ENCODE results near the gene HDAC9.

The HDAC9 gene

GRCh38 chr7:18831943-18832342, 336.4 kb downstream of the HDAC9 start:
- no peak for TF ChIP-seq POLR2A (IDR thresholded peaks at IDR 0.05; ENCODE audit: low read length)
- TF ChIP-seq GATA1 (IDR thresholded peaks at IDR 0.05; ENCODE audit: low read depth, low read length) = no peak
- no peak for DNase-seq

- no peak for DNase-seq
- TF ChIP-seq POLR2A (IDR thresholded peaks at IDR 0.05; ENCODE audit: low read length) (no peak), GATA1 (IDR thresholded peaks at IDR 0.05; ENCODE audit: low read depth, low read length) (no peak)
These were observed 339.0 kb downstream of the HDAC9 start for GRCh38 chr7:18834577-18834976.

GRCh38 chr7:18835001-18835690, 339.6 kb downstream of the HDAC9 start:
- no peak for TF ChIP-seq GATA1 (IDR thresholded peaks at IDR 0.05; ENCODE audit: low read depth, low read length)
- no peak for TF ChIP-seq POLR2A (IDR thresholded peaks at IDR 0.05; ENCODE audit: low read length)
- DNase-seq = no peak

- DNase-seq = no peak
- TF ChIP-seq POLR2A (IDR thresholded peaks at IDR 0.05; ENCODE audit: low read length) = no peak
- no peak for TF ChIP-seq GATA1 (IDR thresholded peaks at IDR 0.05; ENCODE audit: low read depth, low read length)
These were observed 348.4 kb downstream of the HDAC9 start for GRCh38 chr7:18843979-18844378.

- TF ChIP-seq POLR2A (IDR thresholded peaks at IDR 0.05; ENCODE audit: low read length) (no peak), GATA1 (IDR thresholded peaks at IDR 0.05; ENCODE audit: low read depth, low read length) (no peak)
- no peak for DNase-seq
These were observed 349.2 kb downstream of the HDAC9 start for GRCh38 chr7:18844735-18845134.

GRCh38 chr7:18845700-18846099, 350.2 kb downstream of the HDAC9 start:
- DNase-seq = no peak
- TF ChIP-seq POLR2A (IDR thresholded peaks at IDR 0.05; ENCODE audit: low read length) (no peak), GATA1 (IDR thresholded peaks at IDR 0.05; ENCODE audit: low read depth, low read length) (no peak)

GRCh38 chr7:18846765-18847215, 351.2 kb downstream of the HDAC9 start:
- no peak for DNase-seq
- TF ChIP-seq POLR2A (IDR thresholded peaks at IDR 0.05; ENCODE audit: low read length) = no peak
- TF ChIP-seq GATA1 (IDR thresholded peaks at IDR 0.05; ENCODE audit: low read depth, low read length) = no peak

- DNase-seq = peak in 1 of 2 experiments; percentile 1
- no peak for TF ChIP-seq POLR2A (IDR thresholded peaks at IDR 0.05; ENCODE audit: low read length)
- no peak for TF ChIP-seq GATA1 (IDR thresholded peaks at IDR 0.05; ENCODE audit: low read depth, low read length)
These were observed 353.6 kb downstream of the HDAC9 start for GRCh38 chr7:18849130-18849529.

GRCh38 chr7:18855796-18856195, 360.2 kb downstream of the HDAC9 start:
- no peak for TF ChIP-seq GATA1 (IDR thresholded peaks at IDR 0.05; ENCODE audit: low read depth, low read length)
- TF ChIP-seq POLR2A (IDR thresholded peaks at IDR 0.05; ENCODE audit: low read length) = no peak
- no peak for DNase-seq

GRCh38 chr7:18858232-18858631, 362.7 kb downstream of the HDAC9 start:
- no peak for TF ChIP-seq POLR2A (IDR thresholded peaks at IDR 0.05; ENCODE audit: low read length)
- no peak for TF ChIP-seq GATA1 (IDR thresholded peaks at IDR 0.05; ENCODE audit: low read depth, low read length)
- no peak for DNase-seq

- no peak for TF ChIP-seq GATA1 (IDR thresholded peaks at IDR 0.05; ENCODE audit: low read depth, low read length)
- DNase-seq = no peak
These were observed 363.8 kb downstream of the HDAC9 start for GRCh38 chr7:18859318-18859717.

GRCh38 chr7:18860221-18860620, 364.7 kb downstream of the HDAC9 start:
- no peak for TF ChIP-seq GATA1 (IDR thresholded peaks at IDR 0.05; ENCODE audit: low read depth, low read length)
- no peak for TF ChIP-seq POLR2A (IDR thresholded peaks at IDR 0.05; ENCODE audit: low read length)
- DNase-seq = no peak

- no peak for DNase-seq
These were observed 366.1 kb downstream of the HDAC9 start for GRCh38 chr7:18861514-18862118.

GRCh38 chr7:18864967-18865366, 369.4 kb downstream of the HDAC9 start:
- no peak for DNase-seq
- no peak for TF ChIP-seq POLR2A (IDR thresholded peaks at IDR 0.05; ENCODE audit: low read length)

More at GRCh38 chr7:18861514-18862118, 366.1 kb downstream of the HDAC9 start:
- TF ChIP-seq GATA1 (IDR thresholded peaks at IDR 0.05; ENCODE audit: low read depth, low read length) (no peak), POLR2A (IDR thresholded peaks at IDR 0.05; ENCODE audit: low read length) (no peak)

- DNase-seq = no peak
- TF ChIP-seq GATA1 (IDR thresholded peaks at IDR 0.05; ENCODE audit: low read depth, low read length) = no peak
- TF ChIP-seq POLR2A (IDR thresholded peaks at IDR 0.05; ENCODE audit: low read length) = no peak
These were observed 370.9 kb downstream of the HDAC9 start for GRCh38 chr7:18866359-18867036.

Measured in erythroblast (primary cell).